ENCODE measurements around the gene COL23A1.
"Not testable (repeated sequence)": the region's sequence is repeated elsewhere in the genome, so short reads cannot be mapped to it uniquely, and the experiment has no call there.

The COL23A1 gene

GRCh38 chr5:178259623-178260536 lies 330.3 kb downstream of the COL23A1 start:
- DNase-seq (ENCODE audit: low spot score), result no peak
- Histone ChIP-seq H3K4me3 (no peak overlapping the region), H3K27ac (no peak overlapping the region)
- TF ChIP-seq CTCF (IDR thresholded peaks at IDR 0.05), result no peak

GRCh38 chr5:178257650-178258049 lies 332.5 kb downstream of the COL23A1 start:
- DNase-seq (ENCODE audit: low spot score), result no peak
- no peak for TF ChIP-seq CTCF (IDR thresholded peaks at IDR 0.05)
- no peak overlapping the region for H3K27ac ChIP-seq
- H3K4me3 ChIP-seq, result no peak overlapping the region

GRCh38 chr5:178256746-178257145 lies 333.4 kb downstream of the COL23A1 start:
- TF ChIP-seq CTCF (IDR thresholded peaks at IDR 0.05), result no peak
- DNase-seq (ENCODE audit: low spot score), result no peak
- H3K4me3 ChIP-seq, result no peak overlapping the region
- no peak overlapping the region for H3K27ac ChIP-seq

GRCh38 chr5:178253632-178254031 lies 336.6 kb downstream of the COL23A1 start:
- not testable (repeated sequence) for H3K27ac ChIP-seq; H3K4me3 ChIP-seq; DNase-seq (ENCODE audit: low spot score)

- H3K4me3 ChIP-seq, result no peak overlapping the region
- DNase-seq (ENCODE audit: low spot score), result no peak
- no peak for TF ChIP-seq CTCF (IDR thresholded peaks at IDR 0.05)
- no peak overlapping the region for H3K27ac ChIP-seq
These were observed 337.9 kb downstream of the COL23A1 start for GRCh38 chr5:178252258-178252657.

- no peak for TF ChIP-seq CTCF (IDR thresholded peaks at IDR 0.05)
- H3K27ac ChIP-seq, result no peak overlapping the region
- DNase-seq (ENCODE audit: low spot score), result no peak
- no peak overlapping the region for H3K4me3 ChIP-seq
These were observed 339.9 kb downstream of the COL23A1 start for GRCh38 chr5:178250263-178250662.

- TF ChIP-seq CTCF (IDR thresholded peaks at IDR 0.05), result no peak
- no peak for DNase-seq (ENCODE audit: low spot score)
- Histone ChIP-seq H3K4me3 (no peak overlapping the region), H3K27ac (no peak overlapping the region)
These were observed 340.8 kb downstream of the COL23A1 start for GRCh38 chr5:178249191-178249989.
